ENCODE measurements around the gene CPNE7. TPM values are rescaled to one million over a fixed set of nuclear protein-coding genes. Genes with fewer than 3 reads are reported as not detected.

Gene CPNE7
- polyA plus RNA-seq, 3 donors = not detected

- TF ChIP-seq CTCF (IDR thresholded peaks at IDR 0.05) = no peak
Observed at GRCh38 chr16:89607937-89608740, 32.6 kb downstream of the CPNE7 start.

GRCh38 chr16:89610108-89610453 lies 34.5 kb downstream of the CPNE7 start:
- Histone ChIP-seq H3K27me3 (ENCODE audit: control insufficient read depth in 2 of 2, insufficient read depth in 2 of 2, low read length in 2 of 2) (no peaks in the 10 kb centered on the region), H3K27ac (ENCODE audit: low read depth in 1 of 2, low read length in 2 of 2) (no peak overlapping the region), H3K4me3 (replicated peaks in 1 of 3; ENCODE audit: low read depth in 2 of 3, low read length in 3 of 3) (no peak overlapping the region), H3K36me3 (replicated peaks in 1 of 2; ENCODE audit: control insufficient read depth in 1 of 2, insufficient read depth in 2 of 2, low read length in 2 of 2) (no peaks in the 10 kb centered on the region), H4K20me1 (ENCODE audit: insufficient read depth, low read length) (no peaks in the 10 kb centered on the region), H2AFZ (ENCODE audit: insufficient read depth, low read depth, low read length, poor library complexity, severe bottlenecking) (no peak overlapping the region), H3K4me1 (ENCODE audit: control insufficient read depth in 1 of 2, insufficient read depth in 2 of 2, low read length in 2 of 2) (no peaks in the 10 kb centered on the region), H3K9ac (ENCODE audit: insufficient read depth, low read length, poor library complexity, severe bottlenecking) (no peak overlapping the region), H3K4me2 (replicated peaks; ENCODE audit: extremely low read depth, low read length, poor library complexity, severe bottlenecking) (no peak overlapping the region), H3K9me3 (replicated peaks in 1 of 2; ENCODE audit: control insufficient read depth in 1 of 2, insufficient read depth in 1 of 2, low read length in 2 of 2) (no peaks in the 10 kb centered on the region), H3K79me2 (ENCODE audit: insufficient read depth, low read length) (no peaks in the 10 kb centered on the region)
- Mint-ChIP-seq H3K36me3 (no peaks in the 10 kb centered on the region), H3K4me1 (no peaks in the 10 kb centered on the region), H3K9me3 (no peaks in the 10 kb centered on the region), H3K27me3 (ENCODE audit: low read depth in 3 of 3) (peaks cover 1 to 11% (median 5%) of the 10 kb centered on the region in 3 donors), H3K4me3 (no peak overlapping the region), H3K27ac (no peak overlapping the region)
- intact Hi-C loops (cut with micrococcal nuclease) = no loop called here
- no peak for DNase-seq
- TF ChIP-seq CTCF (IDR thresholded peaks at IDR 0.05) = no peak
- no CpG with 5 or more reads among the region's 1 CpG for WGBS (ENCODE audit: insufficient coverage)

More at GRCh38 chr16:89607937-89608740, 32.6 kb downstream of the CPNE7 start:
- DNase-seq = no peak
- peaks cover under 1% of the 10 kb centered on the region for H3K4me1 Mint-ChIP-seq
- no peaks in the 10 kb centered on the region for H3K36me3 Mint-ChIP-seq
- Histone ChIP-seq H3K9ac (ENCODE audit: insufficient read depth, low read length, poor library complexity, severe bottlenecking) (no peak overlapping the region), H3K27ac (ENCODE audit: low read depth in 1 of 2, low read length in 2 of 2) (no peak overlapping the region), H3K27me3 (ENCODE audit: control insufficient read depth in 2 of 2, insufficient read depth in 2 of 2, low read length in 2 of 2) (no peaks in the 10 kb centered on the region), H2AFZ (ENCODE audit: insufficient read depth, low read depth, low read length, poor library complexity, severe bottlenecking) (no peak overlapping the region), H3K4me1 (ENCODE audit: control insufficient read depth in 1 of 2, insufficient read depth in 2 of 2, low read length in 2 of 2) (no peaks in the 10 kb centered on the region), H3K79me2 (ENCODE audit: insufficient read depth, low read length) (no peaks in the 10 kb centered on the region), H4K20me1 (ENCODE audit: insufficient read depth, low read length) (no peaks in the 10 kb centered on the region), H3K9me3 (replicated peaks in 1 of 2; ENCODE audit: control insufficient read depth in 1 of 2, insufficient read depth in 1 of 2, low read length in 2 of 2) (no peaks in the 10 kb centered on the region), H3K4me3 (replicated peaks in 1 of 3; ENCODE audit: low read depth in 2 of 3, low read length in 3 of 3) (no peak overlapping the region), H3K4me2 (replicated peaks; ENCODE audit: extremely low read depth, low read length, poor library complexity, severe bottlenecking) (no peak overlapping the region), H3K36me3 (replicated peaks in 1 of 2; ENCODE audit: control insufficient read depth in 1 of 2, insufficient read depth in 2 of 2, low read length in 2 of 2) (no peaks in the 10 kb centered on the region)
- WGBS (ENCODE audit: insufficient coverage) = 89% methylated on average over 23 of the region's 32 CpGs
- no peak overlapping the region for H3K27ac Mint-ChIP-seq
- H3K4me3 Mint-ChIP-seq = no peak overlapping the region
- H3K27me3 Mint-ChIP-seq (ENCODE audit: low read depth in 3 of 3) = peaks cover under 1 to 6% (median 3%) of the 10 kb centered on the region in 3 donors
- intact Hi-C loops (cut with micrococcal nuclease) = no loop called here
- no peaks in the 10 kb centered on the region for H3K9me3 Mint-ChIP-seq
